Small intestine (tissue), 16 donors: ENCODE measurements around the gene ARHGAP9. TPM values are rescaled to one million over a fixed set of nuclear protein-coding genes. Genes with fewer than 3 reads are reported as not detected.

Experiments used
- DNase-seq, 2 donors: peaks; one replicate each; pipeline versions ENCODE4 v3.0.0 to v3.0.0-alpha.2; 2013
- FAIRE-seq: peaks from 2 replicates; lab custom pipeline; 2012; peaks lifted over from hg19 to GRCh38; lab: Jason Lieb, UNC
- H3K27ac ChIP-seq, 3 donors: one replicate each; pipeline ENCODE4 v1.5.1; 2013; ENCODE audit warnings: low read length in 2 of 3, mild to moderate bottlenecking in 2 of 3, control low read depth in 1 of 3, inconsistent platforms in 1 of 3, low read depth in 1 of 3, moderate library complexity in 1 of 3
- H3K27me3 ChIP-seq, 3 donors: one replicate each; pipeline ENCODE4 v1.6.1; 2013; ENCODE audit warnings: low read length in 3 of 3, inconsistent platforms in 1 of 3; ENCODE audit not compliant: control insufficient read depth in 3 of 3, insufficient read depth in 3 of 3
- H3K36me3 ChIP-seq, 3 donors: one replicate each; pipeline ENCODE4 v1.6.1; 2013; ENCODE audit warnings: low read length in 3 of 3, inconsistent platforms in 1 of 3, low read depth in 1 of 3, mild to moderate bottlenecking in 1 of 3, moderate library complexity in 1 of 3; ENCODE audit not compliant: control insufficient read depth in 3 of 3, insufficient read depth in 2 of 3
- H3K4me1 ChIP-seq, 3 donors: one replicate each; pipeline ENCODE4 v1.6.1; 2013; ENCODE audit warnings: low read length in 2 of 3, inconsistent platforms in 1 of 3, low read depth in 1 of 3, mild to moderate bottlenecking in 1 of 3, moderate library complexity in 1 of 3; ENCODE audit not compliant: control insufficient read depth in 3 of 3, insufficient read depth in 2 of 3
- H3K4me3 ChIP-seq, 3 donors: one replicate each; pipeline ENCODE4 v1.5.1; 2013; ENCODE audit warnings: low read length in 3 of 3, control low read depth in 1 of 3, inconsistent platforms in 1 of 3, low read depth in 1 of 3, mild to moderate bottlenecking in 1 of 3, moderate library complexity in 1 of 3
- H3K9me3 ChIP-seq, 2 donors: one replicate each; pipeline ENCODE4 v1.6.1; 2013; ENCODE audit warnings: low read depth in 1 of 2, low read length in 1 of 2; ENCODE audit not compliant: control insufficient read depth in 2 of 2, insufficient read depth in 1 of 2
- WGBS, 3 donors: extraction: QIAGEN DNeasy Blood & Tissue Kit; methylation state at CpG; one replicate each; pipeline ENCODE4 v1.1.7; 2013; 5-methylcytosine and 5-hydroxymethylcytosine counted together
- long read RNA-seq, 10 donors: transcript quantifications; one replicate each; lab custom pipeline, GENCODE V29; 2026
- polyA plus RNA-seq, 4 donors: library from polyadenylated mRNA; stranded (reverse) in 3 of 4; unstranded in 1 of 4; fragments of 200-250 nt in 3 of 4; fragments of 120-200 nt in 1 of 4; gene quantifications; one replicate each; pipeline versions ENCODE4 v1.2.1 to v1.2.3, GENCODE V29; 2013
- donor health status: healthy with polysubstance abuse.
- donor health status: control.
- donor health status: control.
- donor health status: Bipolar disorder and iron deficiency.
- donor health status: healthy.

The ARHGAP9 gene
- polyA plus RNA-seq: 10 to 100 TPM in 1 of 4 donors, 1 to 10 TPM in 3; 4.2 to 39.2 (median 9.1) TPM
- long read RNA-seq, donor 1, partial matches to known transcripts: 37 of 47 reads
- long read RNA-seq, donor 1, other reads (novel, unspliced or antisense): 9 of 47 reads
- long read RNA-seq, donor 2: 0 reads
- long read RNA-seq, donor 3, partial matches to known transcripts: 0 of 1 reads
- long read RNA-seq, donor 3, other reads (novel, unspliced or antisense): 0 of 1 reads
- long read RNA-seq, donor 4: 0 reads
- long read RNA-seq, donor 5: 0 reads
- long read RNA-seq, donor 6, partial matches to known transcripts: 5 of 5 reads
- long read RNA-seq, donor 6, other reads (novel, unspliced or antisense): 0 of 5 reads
- long read RNA-seq, donor 7: 0 reads
- long read RNA-seq, donor 8: 0 reads
- long read RNA-seq, donor 9, partial matches to known transcripts: 0 of 1 reads
- long read RNA-seq, donor 9, other reads (novel, unspliced or antisense): 0 of 1 reads
- long read RNA-seq, donor 10, partial matches to known transcripts: 16 of 16 reads
- long read RNA-seq, donor 10, other reads (novel, unspliced or antisense): 0 of 16 reads

DNA sequence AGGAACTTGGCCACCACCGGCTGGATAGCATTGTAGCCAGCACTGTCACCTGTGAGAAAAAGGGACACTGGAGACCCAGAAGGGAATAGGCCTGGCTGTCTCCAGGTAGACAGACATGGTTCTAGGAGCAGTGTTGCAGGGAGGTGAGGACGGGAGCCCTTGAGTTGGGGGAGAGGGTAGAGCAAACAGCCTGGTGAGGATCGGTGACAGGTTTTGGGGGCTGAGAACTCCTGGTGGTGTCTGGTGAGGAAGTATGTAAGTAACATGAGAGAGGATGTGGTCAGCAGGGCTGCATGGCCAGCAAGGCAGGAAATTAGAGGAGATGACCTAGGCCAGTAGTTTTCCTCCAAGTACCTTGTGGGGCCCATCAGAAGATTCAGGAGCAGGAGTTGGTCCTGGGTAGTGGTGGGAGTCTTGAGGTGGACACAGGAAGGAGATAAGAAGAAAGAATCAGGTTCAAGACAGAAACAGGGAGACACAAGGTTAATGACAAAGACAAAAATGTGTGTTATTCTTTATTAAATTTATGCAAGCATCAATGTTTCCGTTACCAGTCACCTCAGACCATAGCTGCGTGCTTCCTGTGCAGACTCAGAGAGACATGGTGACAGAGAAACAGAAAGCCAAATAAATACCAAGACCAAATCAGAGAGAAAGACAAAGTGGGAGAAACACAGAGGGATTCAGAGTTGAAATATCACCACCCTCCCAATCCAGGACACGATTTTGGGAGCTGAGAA, at the start of gene ARHGAP9:
Gene ARHGAP9 (minus strand): TSS at position 491 of the 740 bp plus-strand sequence. CDS start 460 bp downstream, at position 31.
- Histone ChIP-seq H3K4me3 (peak within 1 kb of the TSS in 1 of 3 donors; percentile 48), H3K27me3 (peaks cover 0 to 50% (median 0%) of the 10 kb centered on the region in 3 donors), H3K27ac (peak within 1 kb of the TSS; percentile 3 to 94 (median 71)), H3K4me1 (peaks cover 0 to 17% (median 2%) of the 10 kb centered on the region in 3 donors), H3K9me3 (no peaks in the 10 kb centered on the region), H3K36me3 (peaks cover 0 to 4% (median 0%) of the 10 kb centered on the region in 3 donors)
- WGBS, 3 donors: 61 to 67% (median 64%) methylated on average over 6 of the region's 6 CpGs
- DNase-seq (peak in 1 of 2 donors; percentile 52), FAIRE-seq (no peak)

DNA sequence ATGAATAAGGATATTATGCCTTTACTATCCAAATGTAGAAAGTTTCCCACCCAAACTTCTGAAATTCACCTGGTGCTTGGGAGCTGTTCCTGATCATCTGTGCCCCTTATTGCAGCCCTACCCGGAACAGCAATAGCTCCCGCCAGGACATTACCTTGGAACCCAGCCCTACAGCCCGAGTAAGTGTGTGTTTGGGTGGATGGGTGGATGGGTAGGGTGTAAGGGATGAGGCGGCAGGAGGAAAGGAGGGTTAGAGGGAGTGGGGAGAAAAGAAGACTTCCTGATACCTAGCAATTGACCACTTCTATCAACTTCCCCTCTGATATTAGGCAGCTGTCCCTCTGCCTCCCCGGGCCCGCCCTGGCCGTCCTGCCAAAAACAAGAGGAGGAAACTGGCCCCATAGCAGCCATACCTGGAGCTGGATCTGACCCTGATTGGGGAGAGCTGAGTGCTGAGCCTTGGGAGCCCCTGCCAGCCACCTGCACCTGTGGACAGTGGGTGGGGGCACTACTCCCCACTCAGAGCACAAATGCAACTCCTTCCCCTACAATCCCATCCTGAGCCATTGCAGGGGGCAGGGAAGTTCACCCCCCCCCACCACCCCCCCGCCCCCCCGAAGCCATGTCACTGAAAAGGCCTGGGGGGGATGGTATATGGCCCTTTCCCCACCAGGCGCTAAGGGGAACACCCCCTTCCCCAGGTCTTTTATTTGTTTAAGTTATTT, 49.3 kb upstream of the ARHGAP9 start:
- Histone ChIP-seq H3K27ac (no peak overlapping the region), H3K27me3 (no peaks in the 10 kb centered on the region), H3K4me3 (no peak overlapping the region), H3K36me3 (peaks cover 36 to 95% (median 46%) of the 10 kb centered on the region in 3 donors), H3K9me3 (no peaks in the 10 kb centered on the region), H3K4me1 (peaks cover 2 to 15% (median 4%) of the 10 kb centered on the region in 3 donors)
- WGBS, 3 donors: 75 to 79% (median 79%) methylated on average over 10 of the region's 10 CpGs
- DNase-seq (no peak), FAIRE-seq (no peak)

DNA sequence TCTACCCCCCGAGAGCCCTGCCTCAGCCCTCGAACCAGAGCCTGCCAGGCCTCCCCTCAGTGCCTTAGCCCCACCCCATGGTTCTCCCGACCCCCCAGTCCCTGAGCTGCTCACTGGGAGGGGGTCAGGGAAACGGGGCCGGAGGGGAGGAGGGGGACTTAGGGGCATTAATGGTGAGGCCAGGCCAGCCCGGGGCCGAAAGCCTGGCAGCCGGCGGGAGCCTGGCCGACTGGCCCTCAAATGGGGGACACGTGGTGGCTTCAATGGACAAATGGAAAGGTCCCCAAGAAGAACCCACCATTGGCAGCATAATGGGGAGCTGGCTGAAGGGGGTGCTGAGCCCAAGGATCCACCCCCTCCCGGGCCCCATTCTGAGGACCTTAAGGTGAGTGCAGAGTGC, 48.5 kb upstream of the ARHGAP9 start:
- H3K4me3 ChIP-seq: no peak overlapping the region
- no peak overlapping the region for H3K27ac ChIP-seq
- peaks cover 2 to 18% (median 7%) of the 10 kb centered on the region in 3 donors for H3K4me1 ChIP-seq
- no peaks in the 10 kb centered on the region for H3K9me3 ChIP-seq
- no peaks in the 10 kb centered on the region for H3K27me3 ChIP-seq
- peaks cover 34 to 91% (median 42%) of the 10 kb centered on the region in 3 donors for H3K36me3 ChIP-seq
- WGBS, 3 donors: 85 to 88% (median 86%) methylated on average over 12 of the region's 12 CpGs
- no peak for DNase-seq
- FAIRE-seq: no peak

DNA sequence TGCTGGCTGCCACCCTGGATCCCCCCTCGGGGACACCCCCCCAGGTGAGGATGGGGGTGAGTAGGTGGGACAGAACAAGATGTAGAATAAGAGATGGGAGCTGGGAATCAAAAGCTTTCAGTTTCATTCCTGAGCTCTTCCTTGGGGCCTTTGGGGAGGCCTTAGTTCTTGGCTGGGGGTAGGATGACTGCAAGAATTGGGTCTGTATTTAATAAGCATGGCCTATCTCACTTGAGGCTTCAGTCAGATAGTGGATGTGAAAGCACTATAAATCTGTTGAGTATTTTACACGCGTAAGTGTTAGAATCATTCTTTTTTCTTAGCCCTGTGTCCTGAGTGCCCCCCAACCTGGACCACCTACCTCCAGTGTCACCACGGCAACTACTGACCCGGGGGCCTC, 47.5 kb upstream of the ARHGAP9 start:
- FAIRE-seq (no peak), DNase-seq (no peak)
- Histone ChIP-seq H3K27me3 (no peaks in the 10 kb centered on the region), H3K4me1 (peaks cover 2 to 19% (median 7%) of the 10 kb centered on the region in 3 donors), H3K36me3 (peaks cover 33 to 81% (median 34%) of the 10 kb centered on the region in 3 donors), H3K9me3 (no peaks in the 10 kb centered on the region), H3K27ac (no peak overlapping the region), H3K4me3 (no peak overlapping the region)
- WGBS, 3 donors: 83 to 88% (median 85%) methylated on average over 5 of the region's 5 CpGs

DNA sequence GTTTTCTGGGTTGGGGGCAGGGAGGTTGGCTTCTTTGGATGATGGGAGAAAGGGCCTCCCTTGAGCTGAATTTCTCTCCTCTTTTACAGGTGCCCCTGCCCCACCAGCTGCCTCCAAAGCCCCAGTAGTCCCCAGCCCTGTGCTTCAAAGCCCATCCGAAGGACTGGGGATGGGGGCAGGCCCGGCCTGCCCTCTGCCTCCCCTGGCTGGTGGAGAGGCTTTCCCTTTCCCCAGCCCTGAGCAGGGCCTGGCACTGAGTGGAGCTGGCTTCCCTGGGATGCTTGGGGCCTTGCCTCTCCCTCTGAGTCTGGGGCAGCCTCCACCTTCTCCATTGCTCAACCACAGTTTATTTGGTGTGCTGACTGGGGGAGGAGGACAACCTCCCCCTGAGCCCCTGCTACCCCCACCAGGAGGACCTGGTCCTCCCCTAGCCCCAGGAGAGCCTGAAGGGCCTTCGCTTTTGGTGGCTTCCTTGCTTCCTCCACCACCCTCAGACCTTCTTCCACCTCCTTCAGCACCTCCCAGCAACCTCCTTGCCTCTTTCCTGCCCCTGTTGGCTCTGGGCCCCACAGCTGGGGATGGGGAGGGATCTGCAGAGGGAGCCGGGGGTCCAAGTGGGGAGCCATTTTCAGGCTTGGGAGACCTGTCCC, 46.9 kb upstream of the ARHGAP9 start:
- DNase-seq (no peak), FAIRE-seq (no peak)
- H3K4me3 ChIP-seq: no peak overlapping the region
- H3K36me3 ChIP-seq: peaks cover 28 to 76% (median 31%) of the 10 kb centered on the region in 3 donors
- peaks cover 2 to 25% (median 7%) of the 10 kb centered on the region in 3 donors for H3K4me1 ChIP-seq
- no peaks in the 10 kb centered on the region for H3K27me3 ChIP-seq
- H3K27ac ChIP-seq: no peak overlapping the region
- H3K9me3 ChIP-seq: no peaks in the 10 kb centered on the region
- 83 to 96% (median 90%) methylated on average over 2 to 4 of the region's 4 CpGs for WGBS, 3 donors

DNA sequence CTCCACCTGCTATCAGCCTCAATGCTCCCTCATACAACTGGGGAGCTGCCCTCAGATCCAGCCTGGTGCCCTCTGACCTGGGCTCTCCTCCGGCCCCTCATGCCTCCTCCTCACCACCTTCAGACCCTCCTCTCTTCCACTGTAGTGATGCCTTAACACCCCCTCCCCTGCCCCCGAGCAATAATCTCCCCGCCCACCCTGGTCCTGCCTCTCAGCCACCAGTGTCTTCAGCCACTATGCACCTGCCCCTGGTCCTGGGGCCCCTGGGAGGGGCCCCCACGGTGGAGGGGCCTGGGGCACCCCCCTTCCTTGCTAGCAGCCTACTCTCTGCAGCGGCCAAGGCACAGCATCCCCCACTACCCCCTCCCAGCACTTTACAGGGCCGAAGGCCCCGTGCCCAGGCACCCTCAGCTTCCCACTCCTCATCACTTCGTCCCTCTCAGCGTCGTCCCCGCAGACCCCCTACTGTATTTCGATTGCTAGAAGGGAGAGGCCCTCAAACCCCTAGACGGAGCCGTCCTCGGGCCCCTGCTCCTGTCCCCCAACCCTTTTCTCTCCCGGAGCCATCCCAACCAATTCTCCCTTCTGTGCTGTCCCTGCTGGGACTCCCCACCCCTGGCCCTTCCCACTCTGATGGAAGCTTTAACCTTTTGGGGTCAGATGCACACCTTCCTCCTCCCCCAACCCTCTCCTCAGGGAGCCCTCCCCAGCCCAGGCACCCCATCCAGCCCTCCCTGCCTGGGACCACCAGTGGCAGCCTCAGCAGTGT, 46.1 kb upstream of the ARHGAP9 start:
- Histone ChIP-seq H3K9me3 (no peaks in the 10 kb centered on the region), H3K4me1 (peaks cover 2 to 33% (median 11%) of the 10 kb centered on the region in 3 donors), H3K4me3 (no peak overlapping the region), H3K27ac (no peak overlapping the region), H3K27me3 (no peaks in the 10 kb centered on the region), H3K36me3 (peaks cover 24 to 68% (median 29%) of the 10 kb centered on the region in 3 donors)
- FAIRE-seq (no peak), DNase-seq (no peak)
- WGBS, 3 donors: 83 to 85% (median 84%) methylated on average over 14 to 16 of the region's 16 CpGs
